HUES6 (cell line): ENCODE data around the gene ABCG4.
"Not testable (repeated sequence)": the region's sequence is repeated elsewhere in the genome, so short reads cannot be mapped to it uniquely, and the experiment has no call there.

Source experiments
- H3K27ac ChIP-seq: 2 replicates; pipeline ENCODE4 v1.7.0; 2013; ENCODE audit warnings: low read depth, mild to moderate bottlenecking, low read length, inconsistent platforms
- H3K27me3 ChIP-seq: 2 replicates; pipeline ENCODE4 v1.6.1; 2013; ENCODE audit warnings: low read length; ENCODE audit not compliant: control insufficient read depth, insufficient read depth
- H3K36me3 ChIP-seq: 2 replicates; pipeline ENCODE4 v1.6.1; 2013; ENCODE audit warnings: low read length; ENCODE audit not compliant: control insufficient read depth, insufficient read depth
- H3K4me1 ChIP-seq: 2 replicates; pipeline ENCODE4 v1.6.1; 2013; ENCODE audit warnings: low read length; ENCODE audit not compliant: control insufficient read depth, insufficient read depth
- H3K4me3 ChIP-seq: 2 replicates; pipeline ENCODE4 v1.5.1; 2013; ENCODE audit warnings: low read depth, low read length
- H3K9ac ChIP-seq: one replicate; pipeline ENCODE4 v1.6.1; 2013; ENCODE audit warnings: mild to moderate bottlenecking, low read length
- H3K9me3 ChIP-seq: 2 replicates; pipeline ENCODE4 v1.6.1; 2013; ENCODE audit warnings: low read depth, low read length; ENCODE audit not compliant: control insufficient read depth, insufficient read depth

Gene ABCG4

DNA sequence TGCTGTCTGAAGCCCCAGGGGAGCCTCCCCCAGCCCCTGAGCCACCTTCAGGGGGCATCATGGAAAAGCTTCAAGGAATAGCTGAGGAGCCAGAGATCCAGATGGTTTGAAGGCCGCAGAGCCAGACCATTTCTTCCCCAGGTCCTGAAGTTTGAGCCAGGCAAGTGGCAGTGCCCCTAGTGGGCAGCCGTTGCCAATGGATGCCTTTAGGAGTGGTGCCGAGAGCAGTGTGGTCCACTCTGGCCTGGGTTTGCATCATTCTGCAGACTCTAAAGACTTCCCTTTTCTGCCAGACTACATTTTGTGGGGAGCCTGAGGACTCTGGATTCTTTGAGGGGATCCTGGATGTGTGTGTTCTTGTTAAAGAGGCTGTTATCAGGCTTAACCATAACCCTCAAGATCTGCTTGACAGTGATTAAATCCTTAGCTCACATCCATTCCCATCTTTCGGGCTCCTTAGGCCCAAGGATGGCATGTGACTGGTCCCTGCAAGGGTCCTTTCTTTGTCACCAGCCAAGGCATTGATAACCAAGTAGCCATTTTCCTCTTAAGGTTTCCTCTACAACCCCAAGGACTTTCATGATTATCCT lies 14.4 kb upstream of the ABCG4 start:
- no peak overlapping the region for H3K9ac ChIP-seq
- H3K36me3 ChIP-seq = peaks cover 47% of the 10 kb centered on the region
- no peaks in the 10 kb centered on the region for H3K27me3 ChIP-seq
- H3K27ac ChIP-seq = no peak overlapping the region
- H3K4me3 ChIP-seq = no peak overlapping the region
- H3K9me3 ChIP-seq = no peaks in the 10 kb centered on the region
- no peaks in the 10 kb centered on the region for H3K4me1 ChIP-seq

DNA sequence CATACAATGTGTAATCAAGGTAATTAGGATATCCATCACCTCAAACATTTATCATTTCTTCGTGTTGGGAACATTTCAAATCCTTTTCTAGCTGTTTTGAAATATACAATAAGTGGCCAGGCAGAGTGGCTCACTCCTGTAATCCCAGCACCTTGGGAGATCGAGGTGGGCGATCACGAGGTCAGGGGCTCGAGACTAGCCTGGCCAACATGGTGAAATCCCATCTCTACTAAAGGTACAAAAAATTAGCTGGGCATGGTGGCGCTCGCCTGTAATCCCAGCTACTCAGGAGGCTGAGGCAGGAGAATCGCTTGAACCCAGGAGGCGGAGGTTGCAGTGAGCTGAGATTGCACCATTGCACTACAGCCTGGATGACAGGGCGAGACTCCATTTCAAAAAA lies 9.6 kb upstream of the ABCG4 start:
- not testable (repeated sequence) for H3K36me3 ChIP-seq, H3K9ac ChIP-seq, H3K4me3 ChIP-seq, H3K27ac ChIP-seq, H3K9me3 ChIP-seq, H3K4me1 ChIP-seq, H3K27me3 ChIP-seq

DNA sequence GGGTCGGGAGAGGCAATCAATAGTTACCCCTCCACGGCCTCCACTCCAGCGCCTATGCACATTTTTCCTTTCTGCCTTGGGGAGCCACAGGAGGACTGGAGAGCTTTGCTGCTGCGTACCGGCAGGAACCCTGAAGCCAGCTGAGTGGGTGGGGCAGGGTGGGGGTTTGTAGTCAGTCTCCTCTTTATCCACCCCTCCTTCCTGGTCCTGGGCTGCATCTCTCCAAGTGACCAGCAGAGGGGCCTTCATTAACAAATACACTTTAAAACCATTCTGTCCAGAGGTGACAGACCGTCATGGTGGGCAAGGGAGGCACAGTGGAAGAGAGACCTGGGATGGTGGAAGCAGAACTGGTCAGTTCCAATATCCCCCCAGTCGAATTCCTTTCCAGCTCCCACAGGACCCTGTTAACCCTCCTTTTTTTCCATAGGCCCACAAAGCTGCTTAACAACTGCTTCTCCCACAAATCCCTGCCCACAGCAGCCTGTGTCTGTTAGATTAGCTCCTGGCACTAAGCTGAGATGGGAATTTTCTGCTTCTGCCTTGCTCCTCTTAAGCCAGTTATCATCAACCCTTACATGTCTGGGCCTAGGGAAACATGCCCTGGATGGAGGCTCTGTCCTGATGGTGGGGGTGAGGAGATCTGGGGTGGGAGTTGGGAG lies 3.9 kb upstream of the ABCG4 start:
- Histone ChIP-seq H3K4me3 (no peak overlapping the region), H3K27ac (no peak overlapping the region), H3K4me1 (peaks cover 20% of the 10 kb centered on the region), H3K36me3 (no peaks in the 10 kb centered on the region), H3K27me3 (peaks cover 39% of the 10 kb centered on the region), H3K9me3 (no peaks in the 10 kb centered on the region), H3K9ac (no peak overlapping the region)

DNA sequence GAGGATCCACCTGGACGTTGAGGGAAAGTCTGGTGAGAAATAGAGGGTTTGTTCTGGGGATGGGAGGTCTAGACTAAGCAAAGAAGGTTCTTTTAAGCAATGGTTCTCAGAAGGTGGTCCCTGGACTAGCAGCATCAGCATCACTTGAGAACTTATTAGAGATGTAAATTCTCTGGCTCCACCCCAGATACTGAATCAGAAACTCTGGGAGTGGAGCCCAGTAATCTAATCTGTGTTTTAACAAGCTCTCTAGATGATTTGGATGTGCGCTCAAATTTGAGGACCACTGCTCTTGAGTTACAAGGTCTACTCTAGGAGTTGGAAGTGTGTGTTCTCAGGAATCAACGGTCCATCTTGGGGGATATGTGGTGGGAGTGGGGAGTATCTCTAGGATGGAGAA lies 3.3 kb upstream of the ABCG4 start:
- Histone ChIP-seq H3K36me3 (no peaks in the 10 kb centered on the region), H3K9ac (no peak overlapping the region), H3K4me1 (peaks cover 21% of the 10 kb centered on the region), H3K27ac (no peak overlapping the region), H3K4me3 (no peak overlapping the region), H3K27me3 (peaks cover 44% of the 10 kb centered on the region), H3K9me3 (no peaks in the 10 kb centered on the region)

DNA sequence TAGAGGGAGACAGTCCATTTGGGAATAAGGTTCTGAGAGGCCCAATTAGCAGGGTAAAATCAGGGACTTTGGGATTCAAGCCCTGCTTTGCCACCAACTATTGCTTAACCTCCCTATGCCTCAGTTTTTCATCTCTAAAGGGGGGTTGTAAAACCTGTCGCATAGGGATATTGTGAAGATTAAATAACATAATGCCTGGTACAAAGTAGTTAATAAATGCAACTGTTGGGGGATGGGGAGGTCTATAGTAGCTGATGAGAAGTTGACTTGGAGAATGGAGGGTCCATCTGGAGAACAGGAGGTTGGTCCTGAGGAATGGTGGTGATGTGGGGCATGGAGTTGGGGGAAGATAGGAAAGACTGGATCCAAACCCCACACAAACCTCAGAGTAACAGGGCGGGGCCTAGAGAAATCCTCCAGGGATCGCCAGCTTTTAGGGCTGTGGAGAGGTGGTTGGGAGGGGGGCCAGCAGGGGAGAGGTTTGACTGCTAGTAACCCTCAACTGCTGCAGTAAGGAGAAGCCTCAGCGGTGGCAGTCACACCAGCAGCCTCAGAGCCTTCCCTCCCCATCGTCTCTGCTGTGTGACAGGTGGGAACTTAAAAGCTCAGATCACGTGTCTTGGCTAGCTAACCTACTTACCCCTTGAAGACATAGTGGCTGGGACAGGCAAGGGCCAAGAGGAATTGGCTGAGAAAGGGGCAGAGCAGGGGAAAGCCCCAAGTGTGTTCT lies 1.1 kb upstream of the ABCG4 start:
- H3K4me1 ChIP-seq = peaks cover 21% of the 10 kb centered on the region
- no peaks in the 10 kb centered on the region for H3K9me3 ChIP-seq
- H3K27ac ChIP-seq = no peak overlapping the region
- H3K36me3 ChIP-seq = no peaks in the 10 kb centered on the region
- 0 out of 2 replicates have a peak overlapping the region, but pooled peaks have one; percentile 80 for H3K4me3 ChIP-seq
- H3K27me3 ChIP-seq = peaks cover 60% of the 10 kb centered on the region
- H3K9ac ChIP-seq = no peak overlapping the region

DNA sequence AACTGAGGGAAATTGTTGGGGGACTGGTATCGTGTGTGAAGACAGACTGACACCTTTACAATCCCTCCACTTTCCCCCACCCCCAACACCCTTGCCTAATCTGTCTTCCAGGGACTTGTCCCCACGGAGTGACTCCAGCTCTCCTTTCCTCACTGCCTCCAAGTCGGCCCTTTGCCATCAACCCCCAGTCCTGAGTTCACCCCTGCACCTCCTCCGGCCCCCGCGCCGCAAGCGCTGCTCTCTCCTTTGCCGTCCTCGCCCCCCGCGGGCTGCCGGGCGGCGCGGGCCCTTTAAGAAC lies 183 bp upstream of the ABCG4 start:
- H3K27ac ChIP-seq = no peak overlapping the region

DNA sequence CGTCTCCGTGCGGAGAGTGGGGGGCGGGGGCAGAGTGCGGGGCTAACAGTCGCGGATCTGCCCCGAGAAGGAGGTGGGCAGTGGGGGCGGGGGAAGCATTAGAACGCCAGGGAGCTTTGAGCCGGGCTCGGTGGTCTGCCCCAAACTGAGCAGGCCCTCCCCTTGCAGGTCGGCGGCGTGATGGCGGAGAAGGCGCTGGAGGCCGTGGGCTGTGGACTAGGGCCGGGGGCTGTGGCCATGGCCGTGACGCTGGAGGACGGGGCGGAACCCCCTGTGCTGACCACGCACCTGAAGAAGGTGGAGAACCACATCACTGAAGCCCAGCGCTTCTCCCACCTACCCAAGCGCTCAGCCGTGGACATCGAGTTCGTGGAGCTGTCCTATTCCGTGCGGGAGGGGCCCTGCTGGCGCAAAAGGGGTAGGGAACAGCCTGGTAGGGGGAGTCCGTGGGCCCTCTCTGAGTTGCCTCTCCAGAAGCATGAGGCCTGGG lies 979 bp downstream of the ABCG4 start:
- Histone ChIP-seq H3K36me3 (no peaks in the 10 kb centered on the region), H3K27ac (no peak overlapping the region), H3K4me3 (peak overlapping the region; percentile 80), H3K9ac (no peak overlapping the region), H3K27me3 (peaks cover 60% of the 10 kb centered on the region), H3K9me3 (no peaks in the 10 kb centered on the region), H3K4me1 (peaks cover 21% of the 10 kb centered on the region)

More for the DNA sequence above, 183 bp upstream of the ABCG4 start:
- Histone ChIP-seq H3K27me3 (peaks cover 60% of the 10 kb centered on the region), H3K4me3 (peak overlapping the region; percentile 80), H3K36me3 (no peaks in the 10 kb centered on the region), H3K4me1 (peaks cover 21% of the 10 kb centered on the region), H3K9ac (no peak overlapping the region), H3K9me3 (no peaks in the 10 kb centered on the region)

DNA sequence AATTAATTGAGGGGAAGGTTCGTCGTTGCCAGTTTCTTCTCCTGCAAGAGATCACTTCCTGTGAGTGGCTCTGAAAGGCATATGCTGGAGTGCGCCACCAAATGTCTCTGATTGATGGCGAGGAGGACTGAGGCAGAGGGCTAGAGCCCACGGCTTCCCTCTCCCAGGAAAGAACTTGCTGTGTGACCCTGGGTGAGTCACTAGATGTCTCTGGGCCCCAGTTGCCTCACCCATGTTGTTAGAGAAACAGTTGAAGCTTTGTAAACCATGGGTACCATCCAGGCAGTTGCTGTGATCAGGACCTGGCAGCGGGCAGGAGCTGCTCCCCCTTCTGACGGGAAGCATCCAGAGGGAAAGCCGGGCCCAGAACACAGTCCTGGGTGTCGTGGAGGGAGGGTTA lies 3.2 kb downstream of the ABCG4 start:
- peaks cover 50% of the 10 kb centered on the region for H3K27me3 ChIP-seq
- H3K27ac ChIP-seq = no peak overlapping the region
- H3K4me3 ChIP-seq = no peak overlapping the region
- H3K9ac ChIP-seq = no peak overlapping the region
- H3K4me1 ChIP-seq = peaks cover 16% of the 10 kb centered on the region
- H3K9me3 ChIP-seq = no peaks in the 10 kb centered on the region
- no peaks in the 10 kb centered on the region for H3K36me3 ChIP-seq

DNA sequence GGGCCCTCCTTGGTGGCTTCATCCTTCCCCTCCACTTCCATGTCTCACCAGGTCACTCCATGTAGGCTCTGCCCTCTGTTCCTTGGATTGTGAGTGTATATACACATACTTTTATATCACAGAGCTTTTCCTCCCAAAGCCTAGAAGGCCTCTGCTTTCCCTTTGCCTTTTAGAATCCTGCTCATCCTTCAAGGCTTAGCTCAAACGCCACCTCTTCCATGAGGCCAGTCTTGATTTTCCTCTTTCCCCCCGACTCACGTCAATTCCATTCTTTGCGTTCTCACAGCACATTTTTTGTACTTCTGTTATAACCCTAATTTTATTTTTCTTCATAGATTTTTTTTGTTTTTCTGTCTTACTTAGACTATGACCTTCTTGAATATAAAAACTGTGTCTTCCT lies 3.8 kb downstream of the ABCG4 start:
- no peaks in the 10 kb centered on the region for H3K36me3 ChIP-seq
- H3K4me3 ChIP-seq = no peak overlapping the region
- peaks cover 15% of the 10 kb centered on the region for H3K4me1 ChIP-seq
- H3K9ac ChIP-seq = no peak overlapping the region
- no peaks in the 10 kb centered on the region for H3K9me3 ChIP-seq
- no peak overlapping the region for H3K27ac ChIP-seq
- H3K27me3 ChIP-seq = peaks cover 44% of the 10 kb centered on the region

DNA sequence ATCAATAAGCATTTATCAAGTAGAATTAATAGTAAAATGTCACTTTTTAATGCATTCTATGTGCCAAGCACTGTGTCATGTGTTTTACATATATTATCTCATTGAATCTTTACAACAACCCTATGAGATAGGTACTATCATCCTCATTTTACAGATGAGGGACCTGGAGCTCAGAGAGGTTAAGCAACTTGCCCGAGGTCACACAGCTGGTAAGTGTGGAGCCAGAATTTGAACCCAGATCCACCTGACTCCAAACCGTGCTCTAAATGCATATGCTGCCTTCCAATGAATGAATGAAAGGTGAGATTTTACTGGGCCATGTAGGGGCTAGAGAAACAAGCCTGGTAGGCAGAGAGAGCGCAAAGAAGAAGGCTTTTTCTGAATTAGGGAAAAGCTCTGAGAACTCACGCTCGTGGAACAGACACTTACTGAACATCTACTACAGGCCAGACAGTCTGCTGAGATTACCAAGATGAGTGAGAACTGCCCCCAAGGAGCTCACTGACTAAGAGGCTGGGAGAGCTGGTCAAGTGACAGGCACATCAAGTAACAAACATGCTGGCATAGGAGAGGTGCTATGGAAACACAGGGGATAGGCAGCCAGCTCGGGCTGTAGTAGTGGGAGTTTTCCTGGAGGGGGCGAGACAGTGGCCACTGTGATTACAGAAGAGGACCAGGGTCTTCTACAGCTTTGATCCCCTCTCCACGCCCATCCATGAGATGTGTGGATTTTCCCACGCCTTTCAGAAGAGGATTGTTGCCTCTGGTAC lies 4.4 kb downstream of the ABCG4 start:
- H3K27me3 ChIP-seq = peaks cover 38% of the 10 kb centered on the region
- H3K27ac ChIP-seq = no peak overlapping the region
- no peaks in the 10 kb centered on the region for H3K36me3 ChIP-seq
- no peak overlapping the region for H3K4me3 ChIP-seq
- no peaks in the 10 kb centered on the region for H3K9me3 ChIP-seq
- peaks cover 8% of the 10 kb centered on the region for H3K4me1 ChIP-seq
- H3K9ac ChIP-seq = no peak overlapping the region

DNA sequence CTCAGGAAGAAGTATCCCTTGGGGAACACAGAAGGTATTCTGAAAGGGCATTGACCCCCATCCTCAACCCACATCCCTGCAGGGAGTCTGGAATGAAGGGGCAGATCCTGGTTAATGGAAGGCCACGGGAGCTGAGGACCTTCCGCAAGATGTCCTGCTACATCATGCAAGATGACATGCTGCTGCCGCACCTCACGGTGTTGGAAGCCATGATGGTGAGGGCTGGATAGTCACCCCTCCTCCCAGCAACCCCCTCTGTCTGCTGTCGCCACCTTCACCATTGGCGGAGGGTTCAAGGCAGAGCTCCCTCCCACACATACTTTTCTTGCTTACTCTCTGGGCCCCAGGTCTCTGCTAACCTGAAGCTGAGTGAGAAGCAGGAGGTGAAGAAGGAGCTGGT lies 5.3 kb downstream of the ABCG4 start:
- Histone ChIP-seq H3K36me3 (no peaks in the 10 kb centered on the region), H3K27me3 (peaks cover 30% of the 10 kb centered on the region), H3K9ac (no peak overlapping the region), H3K9me3 (no peaks in the 10 kb centered on the region), H3K4me1 (peaks cover 3% of the 10 kb centered on the region; the same call in 1 of the 2 replicates), H3K27ac (no peak overlapping the region), H3K4me3 (no peak overlapping the region)
